SK-N-SH (cell line): ENCODE data around the gene SLITRK6. TPM values are rescaled to one million over a fixed set of nuclear protein-coding genes. Genes with fewer than 3 reads are reported as not detected.

Experiments used
- CTCF ChIA-PET: fragments of 300-600, 350-600 bp; formaldehyde crosslinking; extraction: SDS; loops from one replicate; lab custom pipeline; 2021; lab: Yijun Ruan, JAX
- POLR2A ChIA-PET: fragments of 350-600 bp; sonication (Branson Sonifier 250); formaldehyde crosslinking; extraction: SDS; loops from one replicate; lab custom pipeline; 2020; ENCODE audit warnings: antibody characterized with exemption, inconsistent platforms; lab: Yijun Ruan, JAX
- DNase-seq: peaks from one replicate; pipeline ENCODE4 v3.0.0; 2012
- H2AFZ ChIP-seq: fragments of 200-600 bp; sonication (generic); 2 replicates; pipeline ENCODE4 v1.8.1; 2016; ENCODE audit warnings: antibody characterized with exemption, mild to moderate bottlenecking, low read depth
- H3F3A ChIP-seq: fragments of 200-600 bp; sonication (generic); replicated peaks from 2 replicates; pipeline ENCODE3; 2016; ENCODE audit warnings: antibody characterized with exemption, mild to moderate bottlenecking; ENCODE audit not compliant: insufficient read depth
- H3K27ac ChIP-seq, 2 experiments: fragments of 200-500 bp in 1 of 2; fragments of 200-600 bp in 1 of 2; sonication (Bioruptor generic) in 1 of 2; sonication (generic), shearing (Covaris generic) in 1 of 2; 2 replicates each; pipeline versions ENCODE4 v1.5.1 to v1.6.1; 2014 to 2016; ENCODE audit warnings: low read depth in 2 of 2, inconsistent platforms in 1 of 2, low read length in 1 of 2, mild to moderate bottlenecking in 1 of 2, mixed read lengths in 1 of 2
- H3K27me3 ChIP-seq: fragments of 200-600 bp; sonication (generic), shearing (Covaris generic); 2 replicates; pipeline ENCODE4 v1.6.1; 2016; ENCODE audit warnings: mixed run types; ENCODE audit not compliant: insufficient read depth
- H3K36me3 ChIP-seq, 2 experiments: fragments of 200-500 bp in 1 of 2; fragments of 200-600 bp in 1 of 2; sonication (Bioruptor generic) in 1 of 2; sonication (generic) in 1 of 2; replicated peaks in 1 of 2; 2 replicates each; pipeline versions ENCODE3 to v1.5.1; 2014 to 2016; ENCODE audit warnings: low read length in 1 of 2, mild to moderate bottlenecking in 1 of 2; ENCODE audit not compliant: insufficient read depth in 2 of 2, control insufficient read depth in 1 of 2
- H3K4me1 ChIP-seq, 2 experiments: fragments of 200-500 bp in 1 of 2; fragments of 200-600 bp in 1 of 2; sonication (Bioruptor generic) in 1 of 2; sonication (generic), shearing (Covaris generic) in 1 of 2; 2 replicates each; pipeline versions ENCODE4 v1.5.1 to v1.6.1; 2014 to 2016; ENCODE audit warnings: low read depth in 1 of 2, low read length in 1 of 2, mixed run types in 1 of 2; ENCODE audit not compliant: insufficient read depth in 2 of 2, control insufficient read depth in 1 of 2
- H3K4me2 ChIP-seq: fragments of 200-600 bp; sonication (generic), shearing (Covaris generic); 2 replicates; pipeline ENCODE4 v1.6.1; 2017; ENCODE audit warnings: mixed run types
- H3K4me3 ChIP-seq, 2 experiments: fragments of 200-500 bp in 1 of 2; fragments of 200-600 bp in 1 of 2; sonication (Bioruptor generic) in 1 of 2; sonication (generic), shearing (Covaris generic) in 1 of 2; 2 replicates each; pipeline versions ENCODE4 v1.5.1 to v1.8.1; 2014 to 2016; ENCODE audit warnings: low read depth in 2 of 2, inconsistent platforms in 1 of 2, low read length in 1 of 2, mild to moderate bottlenecking in 1 of 2, mixed read lengths in 1 of 2, moderate library complexity in 1 of 2
- H3K79me2 ChIP-seq: fragments of 200-600 bp; sonication (generic); 2 replicates; pipeline ENCODE4 v1.8.1; 2017; ENCODE audit warnings: mild to moderate bottlenecking; ENCODE audit not compliant: insufficient read depth
- H3K9ac ChIP-seq: fragments of 200-600 bp; sonication (generic); 2 replicates; pipeline ENCODE4 v1.6.1; 2017; ENCODE audit warnings: mixed run types
- H3K9me2 ChIP-seq: fragments of 200-600 bp; sonication (generic); 2 replicates; pipeline ENCODE4 v1.6.1; 2017; ENCODE audit warnings: mixed run types
- H3K9me3 ChIP-seq: fragments of 200-600 bp; sonication (generic); 2 replicates; pipeline ENCODE4 v1.6.1; 2017; ENCODE audit warnings: mixed run types, mild to moderate bottlenecking, moderate library complexity
- H4K20me1 ChIP-seq: fragments of 200-600 bp; sonication (generic); 2 replicates; pipeline ENCODE4 v1.6.1; 2017; ENCODE audit warnings: mild to moderate bottlenecking, mixed run types; ENCODE audit not compliant: insufficient read depth
- ELF1 ChIP-seq: IDR thresholded peaks from 2 replicates; pipeline ENCODE4 v1.4.0; 2012
- EP300 ChIP-seq, 2 experiments: IDR thresholded peaks; 2 replicates each; pipeline versions ENCODE4 v1.4.0 to v1.6.1; 2012; ENCODE audit warnings: borderline replicate concordance in 1 of 2, low read depth in 1 of 2, low read length in 1 of 2
- EZH2phosphoT487 ChIP-seq: fragments of 200-600 bp; sonication (generic); IDR thresholded peaks from 2 replicates; pipeline ENCODE4 v1.6.1; 2017; ENCODE audit warnings: low read depth, mixed run types, mild to moderate bottlenecking, antibody characterized with exemption, moderate library complexity, borderline replicate concordance
- FOSL2 ChIP-seq: IDR thresholded peaks from 2 replicates; pipeline ENCODE4 v1.4.0; 2012; ENCODE audit warnings: low read depth, mild to moderate bottlenecking, moderate library complexity, borderline replicate concordance
- FOXJ3 ChIP-seq: sonication (generic); formaldehyde crosslinking; IDR thresholded peaks from 2 replicates; pipeline ENCODE4 v1.5.1; 2020; ENCODE audit warnings: mild to moderate bottlenecking, missing genetic modification reagents
- FOXM1 ChIP-seq: IDR thresholded peaks from 2 replicates; pipeline ENCODE4 v1.4.0; 2012; ENCODE audit warnings: low read depth, mild to moderate bottlenecking
- JUND ChIP-seq: IDR thresholded peaks from 2 replicates; pipeline ENCODE4 v1.4.0; 2012
- MXI1 ChIP-seq: IDR thresholded peaks from 2 replicates; pipeline ENCODE4 v1.6.1; 2012; ENCODE audit warnings: mild to moderate bottlenecking, low read depth, low read length, improper control_type of control experiment
- NFIC ChIP-seq: IDR thresholded peaks from 2 replicates; pipeline ENCODE4 v1.4.0; 2012; ENCODE audit warnings: borderline replicate concordance
- PBX3 ChIP-seq: IDR thresholded peaks from 2 replicates; pipeline ENCODE4; 2012
- POLR2AphosphoS5 ChIP-seq: IDR thresholded peaks from 2 replicates; pipeline ENCODE4 v1.6.1; 2012; ENCODE audit warnings: low read depth, low read length
- REST ChIP-seq: IDR thresholded peaks from 2 replicates; pipeline ENCODE4 v1.6.1; 2012; ENCODE audit warnings: mild to moderate bottlenecking, low read depth, low read length, moderate library complexity
- RFX5 ChIP-seq: IDR thresholded peaks from 2 replicates; pipeline ENCODE4 v1.6.1; 2012; ENCODE audit warnings: mild to moderate bottlenecking, improper control_type of control experiment, low read length
- SMC3 ChIP-seq: IDR thresholded peaks from 2 replicates; pipeline ENCODE4 v1.6.1; 2012; ENCODE audit warnings: low read depth, low read length, improper control_type of control experiment
- TCF12 ChIP-seq: IDR thresholded peaks from 2 replicates; pipeline ENCODE4 v1.4.0; 2012
- TEAD4 ChIP-seq: IDR thresholded peaks from 2 replicates; pipeline ENCODE4 v1.4.0; 2012; ENCODE audit warnings: mild to moderate bottlenecking, borderline replicate concordance; ENCODE audit not compliant: insufficient read depth
- USF1 ChIP-seq: IDR thresholded peaks from 2 replicates; pipeline ENCODE4 v1.4.0; 2012; ENCODE audit warnings: low read depth, borderline replicate concordance
- YY1 ChIP-seq: IDR thresholded peaks from 2 replicates; pipeline ENCODE4 v1.4.0; 2012; ENCODE audit warnings: low read depth, mild to moderate bottlenecking
- WGBS: methylation state at CpG from one replicate; pipeline ENCODE4 v1.1.6; 2017; ENCODE audit warnings: low lambda C conversion rate; 5-methylcytosine and 5-hydroxymethylcytosine counted together
- polyA plus RNA-seq, 3 experiments: library from polyadenylated mRNA; depleted of rRNA; stranded (reverse); fragments of >200 nt; gene quantifications; 2 replicates each; pipeline ENCODE4 v1.2.3, GENCODE V29; 2012
- TF ChIP-seq, protein P1 (sequence below): fragments of 150-350 bp; IDR thresholded peaks from 2 replicates; pipeline ENCODE4 v1.6.1; 2016; ENCODE audit warnings: mild to moderate bottlenecking, low read depth, low read length

SLITRK6 gene
- polyA plus RNA-seq, 1 of the 3 experiments (the other 2 are of a cell fraction) = 5.2 TPM

DNA sequence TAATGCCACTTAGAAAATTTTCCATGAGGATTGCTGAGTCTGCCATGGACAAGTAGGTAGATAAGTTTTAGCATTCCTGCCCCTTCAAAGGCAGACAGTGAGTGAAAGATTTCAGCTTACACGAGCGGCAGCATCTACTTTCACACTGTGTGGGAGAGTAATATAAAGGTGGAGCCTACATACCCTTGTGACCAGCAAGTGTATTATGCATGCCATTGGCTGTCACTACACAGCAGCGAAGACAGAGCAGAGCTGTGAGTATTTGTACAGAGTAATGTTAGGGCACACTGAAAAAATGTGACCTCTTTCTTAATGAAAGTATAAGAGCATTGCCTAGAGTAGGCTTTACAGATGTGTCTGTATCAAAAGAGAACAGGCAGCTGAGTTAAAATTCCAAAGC, 14.0 kb downstream of the SLITRK6 start:
- TF ChIP-seq FOXM1 (no peak), FOXJ3 (CRISPR knock-in tag) (no peak), NFIC (no peak), RFX5 (no peak), EP300 (IDR thresholded peaks at IDR 0.05; ENCODE audit: borderline replicate concordance in 1 of 2, low read depth in 1 of 2, low read length in 1 of 2) (no peak), YY1 (no peak), MXI1 (no peak), TCF12 (no peak), EZH2phosphoT487 (no peak), ELF1 (no peak)
- TF ChIP-seq, all 33 proteins: peak for 0
- no peaks in the 10 kb centered on the region; a peak in 1 of 4 replicates for H3K4me1 ChIP-seq
- no peak overlapping the region for H3K4me3 ChIP-seq
- no peak for DNase-seq
- H4K20me1 ChIP-seq = no peaks in the 10 kb centered on the region
- H3K4me2 ChIP-seq = no peak overlapping the region
- no peak overlapping the region for H3K9ac ChIP-seq
- no peaks in the 10 kb centered on the region for H3K79me2 ChIP-seq
- CTCF ChIA-PET = interaction anchor here (0.9 kb wide), 1 partner anchor 14 kb away, joined by 3 read pairs; no protein-coding TSS in a partner anchor
- H3K9me3 ChIP-seq = no peaks in the 10 kb centered on the region
- peaks cover 9% of the 10 kb centered on the region for H3F3A ChIP-seq
- POLR2A ChIA-PET = no interaction called here
- 95% methylated on average over 3 of the region's 3 CpGs for WGBS
- H2AFZ ChIP-seq = no peak overlapping the region
- no peak overlapping the region for H3K27ac ChIP-seq
- no peaks in the 10 kb centered on the region for H3K36me3 ChIP-seq
- no peaks in the 10 kb centered on the region for H3K27me3 ChIP-seq
- no peaks in the 10 kb centered on the region for H3K9me2 ChIP-seq

DNA sequence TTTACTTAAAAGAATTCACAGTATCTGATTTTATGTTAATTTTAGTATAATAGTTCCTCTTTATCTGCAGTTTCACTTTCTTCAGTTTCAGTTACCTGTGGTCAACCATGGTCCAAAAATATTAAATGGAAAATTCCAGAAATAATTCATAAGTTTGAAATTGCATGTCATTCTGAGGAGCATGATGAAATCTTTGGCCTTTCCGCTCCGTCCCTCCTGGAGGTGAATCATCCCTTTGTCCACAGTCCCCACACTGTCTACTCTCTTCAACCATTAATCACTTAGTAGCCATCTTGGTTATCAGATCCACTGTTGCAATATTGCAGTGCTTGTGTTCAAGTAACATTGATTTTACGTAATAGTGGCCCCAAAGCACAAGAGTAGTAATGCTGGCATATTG, 26.9 kb downstream of the SLITRK6 start:
- Histone ChIP-seq H3K79me2 (no peaks in the 10 kb centered on the region), H3K9me3 (no peaks in the 10 kb centered on the region), H3K27me3 (no peaks in the 10 kb centered on the region), H4K20me1 (no peaks in the 10 kb centered on the region), H3K9ac (no peak overlapping the region), H3K36me3 (no peaks in the 10 kb centered on the region), H3K4me2 (peak overlapping the region; percentile 34; the same call in 1 of the 2 replicates), H3K4me1 (no peaks in the 10 kb centered on the region; a peak in 1 of 4 replicates), H2AFZ (peak overlapping the region; percentile 73), H3K9me2 (no peaks in the 10 kb centered on the region), H3K4me3 (no peak overlapping the region), H3K27ac (peak overlapping the region in 1 of 2 experiments; percentile 60; a peak in 2 of 4 replicates), H3F3A (peaks cover 10% of the 10 kb centered on the region)
- POLR2A ChIA-PET = no interaction called here
- CTCF ChIA-PET = interaction anchor here (1.4 kb wide), 1 partner anchor 13 kb away, joined by 3 read pairs; no protein-coding TSS in a partner anchor
- TF ChIP-seq FOSL2 (peak; percentile 56; the same call in 1 of the 2 replicates), REST (no peak), YY1 (peak; percentile 74; the same call in 1 of the 2 replicates), POLR2AphosphoS5 (no peak), USF1 (no peak), TEAD4 (no peak), TCF12 (peak; percentile 32; the same call in 1 of the 2 replicates), JUND (0 out of 2 replicates have a peak, but pooled peaks have one; percentile 27), PBX3 (peak; percentile 68; the same call in 1 of the 2 replicates), FOXM1 (no peak), SMC3 (no peak), EP300 (IDR thresholded peaks at IDR 0.05; ENCODE audit: borderline replicate concordance in 1 of 2, low read depth in 1 of 2, low read length in 1 of 2) (peak in 1 of 2 experiments; percentile 41; a peak in 1 of 4 replicates)
- TF ChIP-seq, protein P1, sequence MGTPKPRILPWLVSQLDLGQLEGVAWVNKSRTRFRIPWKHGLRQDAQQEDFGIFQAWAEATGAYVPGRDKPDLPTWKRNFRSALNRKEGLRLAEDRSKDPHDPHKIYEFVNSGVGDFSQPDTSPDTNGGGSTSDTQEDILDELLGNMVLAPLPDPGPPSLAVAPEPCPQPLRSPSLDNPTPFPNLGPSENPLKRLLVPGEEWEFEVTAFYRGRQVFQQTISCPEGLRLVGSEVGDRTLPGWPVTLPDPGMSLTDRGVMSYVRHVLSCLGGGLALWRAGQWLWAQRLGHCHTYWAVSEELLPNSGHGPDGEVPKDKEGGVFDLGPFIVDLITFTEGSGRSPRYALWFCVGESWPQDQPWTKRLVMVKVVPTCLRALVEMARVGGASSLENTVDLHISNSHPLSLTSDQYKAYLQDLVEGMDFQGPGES = no peak
- no peak for DNase-seq
- WGBS = 37% methylated on average over 3 of the region's 3 CpGs
